ENCODE measurements around the gene ERFE.
A peak's percentile ranks its signal among the peaks of the same experiment; 100 is the strongest.

Gene ERFE

GRCh38 chr2:238126775-238127164, 32.0 kb upstream of the ERFE start:
- DNase-seq = no peak

GRCh38 chr2:238127165-238128060, 31.4 kb upstream of the ERFE start:
- peak; percentile 65 for DNase-seq

DNA sequence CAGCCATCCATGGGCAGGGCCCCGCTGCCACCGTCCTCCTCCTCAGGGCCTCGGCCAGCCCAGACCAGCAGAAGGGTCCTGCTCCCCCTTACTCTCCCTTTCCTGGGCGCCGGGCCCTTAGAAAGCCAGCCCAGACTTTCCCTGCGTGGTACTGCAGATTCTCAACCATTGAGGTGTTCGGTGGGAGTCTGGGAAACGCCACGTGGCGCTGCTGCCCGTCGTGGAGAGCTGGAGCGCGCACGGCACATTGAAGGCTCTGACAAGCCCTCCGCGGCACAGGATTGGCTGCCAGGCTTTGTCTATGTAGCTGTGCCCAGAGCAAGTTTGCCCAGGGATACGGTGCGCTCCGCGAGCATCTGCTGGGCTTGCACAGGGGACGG, 30.7 kb upstream of the ERFE start:
- DNase-seq = no peak

DNA sequence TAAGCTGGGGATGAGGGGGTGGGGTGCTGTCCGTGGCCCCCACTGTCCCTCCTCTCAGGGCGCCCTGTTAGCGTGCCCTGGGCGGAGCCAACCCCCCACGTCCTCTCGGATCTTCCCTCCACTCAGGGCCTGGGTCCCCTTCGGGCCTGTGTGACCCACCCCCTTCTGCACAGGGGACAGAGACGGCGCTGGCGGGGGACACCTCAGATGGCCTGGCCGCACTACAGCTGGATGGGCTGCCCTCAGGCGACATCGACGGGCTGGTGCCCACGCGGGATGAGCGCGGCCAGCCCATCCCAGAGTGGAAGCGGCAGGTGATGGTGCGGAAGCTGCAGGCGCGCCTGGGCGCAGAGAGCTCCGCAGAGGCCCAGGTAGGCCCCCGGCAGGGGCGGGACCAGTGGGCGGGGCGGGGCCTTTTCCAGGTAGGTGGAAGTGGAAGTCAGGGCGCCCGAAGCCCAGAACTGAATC, 30.2 kb upstream of the ERFE start:
- DNase-seq = no peak

- no peak for DNase-seq
Measured at GRCh38 chr2:238129166-238130010, 29.4 kb upstream of the ERFE start.

DNA sequence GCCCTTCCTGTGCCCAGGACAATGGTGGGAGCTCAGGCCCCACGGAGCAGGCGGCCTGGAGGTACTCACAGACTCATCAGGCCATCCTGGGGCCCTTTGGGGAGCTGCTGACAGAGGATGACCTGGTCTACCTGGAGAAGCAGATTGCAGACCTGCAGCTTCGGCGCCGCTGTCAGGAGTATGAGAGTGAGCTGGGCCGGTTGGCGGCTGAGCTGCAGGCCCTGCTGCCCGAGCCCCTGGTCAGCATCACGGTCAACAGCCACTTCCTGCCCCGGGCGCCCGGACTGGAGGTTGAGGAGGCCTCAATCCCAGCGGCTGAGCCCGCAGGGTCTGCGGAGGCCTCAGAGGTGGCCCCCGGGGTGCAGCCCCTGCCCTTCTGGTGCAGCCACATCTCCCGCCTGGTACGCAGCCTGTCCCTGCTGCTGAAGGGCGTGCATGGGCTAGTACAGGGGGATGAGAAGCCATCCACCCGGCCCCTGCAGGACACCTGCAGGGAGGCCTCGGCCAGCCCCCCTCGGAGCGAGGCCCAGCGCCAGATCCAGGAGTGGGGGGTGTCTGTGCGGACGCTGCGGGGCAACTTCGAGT, 28.6 kb upstream of the ERFE start:
- DNase-seq = no peak

DNA sequence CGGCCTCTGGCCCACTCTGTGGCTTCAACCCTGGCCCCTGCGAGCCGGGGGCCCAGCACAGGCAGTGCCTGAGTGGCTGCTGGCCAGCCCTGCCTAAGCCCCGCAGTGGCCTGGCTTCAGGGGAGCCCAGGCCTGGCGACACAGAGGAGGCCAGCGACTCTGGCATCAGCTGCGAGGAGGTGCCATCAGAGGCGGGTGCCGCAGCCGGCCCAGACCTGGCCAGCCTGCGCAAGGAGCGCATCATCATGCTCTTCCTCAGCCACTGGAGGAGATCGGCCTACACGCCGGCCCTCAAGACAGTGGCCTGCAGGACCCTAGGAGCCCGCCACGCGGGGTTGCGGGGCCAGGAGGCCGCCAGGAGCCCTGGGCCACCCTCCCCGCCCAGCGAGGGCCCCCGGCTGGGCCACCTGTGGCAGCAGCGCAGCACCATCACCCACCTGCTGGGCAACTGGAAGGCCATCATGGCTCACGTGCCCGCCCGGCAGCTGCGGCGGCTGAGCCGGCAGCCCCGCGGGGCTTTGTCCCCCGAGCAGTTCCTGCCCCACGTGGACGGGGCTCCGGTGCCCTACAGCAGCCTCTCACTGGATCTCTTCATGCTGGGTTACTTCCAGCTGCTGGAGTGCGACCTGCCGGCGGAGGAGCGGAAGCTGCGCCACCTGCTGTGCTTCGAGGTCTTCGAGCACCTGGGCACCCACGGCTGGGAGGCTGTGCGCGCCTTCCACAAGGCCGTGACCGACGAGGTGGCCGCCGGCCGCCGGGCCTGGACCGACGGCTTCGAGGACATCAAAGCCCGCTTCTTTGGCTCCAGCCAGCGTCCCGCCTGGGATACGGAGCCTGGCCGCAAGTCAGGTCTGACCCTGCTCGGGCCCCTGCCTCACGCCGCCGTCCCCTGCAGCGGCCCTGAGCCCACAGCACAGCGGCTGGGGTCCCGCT, 27.8 kb upstream of the ERFE start:
- DNase-seq = no peak

DNA sequence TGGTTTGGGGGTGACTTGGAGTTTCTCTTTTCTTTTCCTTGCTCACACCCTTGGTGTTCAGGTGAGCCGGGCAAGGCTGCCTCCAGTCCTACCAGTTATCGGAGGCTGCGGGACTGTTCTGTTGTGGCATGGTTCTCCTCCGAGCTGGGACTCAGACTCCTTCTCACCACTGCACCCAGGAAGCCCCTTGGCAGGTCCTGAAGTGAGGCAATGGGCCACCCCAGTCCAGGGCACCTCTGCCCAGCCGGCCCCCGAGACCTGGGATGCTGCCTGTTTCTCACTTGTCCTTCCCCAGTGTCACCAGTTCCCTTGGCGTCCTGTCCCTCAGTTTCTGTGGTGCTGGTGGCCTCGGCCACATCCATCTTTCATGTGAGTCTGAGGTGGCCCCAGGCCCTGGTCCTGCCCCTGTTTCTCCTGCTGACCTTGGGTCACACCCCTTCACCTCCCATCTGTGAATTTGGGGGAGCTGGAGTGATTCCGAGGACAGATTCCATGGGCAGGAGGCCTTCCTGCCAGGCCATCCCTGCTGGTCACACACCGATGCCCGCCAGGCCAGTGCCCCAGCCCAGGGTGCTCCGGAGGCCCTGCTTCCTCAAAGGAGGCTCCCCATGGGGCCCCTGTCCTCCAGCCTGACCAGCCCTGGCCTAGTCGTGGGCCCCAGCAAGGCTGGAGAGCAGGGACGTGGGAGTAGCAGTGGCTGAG, 26.9 kb upstream of the ERFE start:
- no peak for DNase-seq

DNA sequence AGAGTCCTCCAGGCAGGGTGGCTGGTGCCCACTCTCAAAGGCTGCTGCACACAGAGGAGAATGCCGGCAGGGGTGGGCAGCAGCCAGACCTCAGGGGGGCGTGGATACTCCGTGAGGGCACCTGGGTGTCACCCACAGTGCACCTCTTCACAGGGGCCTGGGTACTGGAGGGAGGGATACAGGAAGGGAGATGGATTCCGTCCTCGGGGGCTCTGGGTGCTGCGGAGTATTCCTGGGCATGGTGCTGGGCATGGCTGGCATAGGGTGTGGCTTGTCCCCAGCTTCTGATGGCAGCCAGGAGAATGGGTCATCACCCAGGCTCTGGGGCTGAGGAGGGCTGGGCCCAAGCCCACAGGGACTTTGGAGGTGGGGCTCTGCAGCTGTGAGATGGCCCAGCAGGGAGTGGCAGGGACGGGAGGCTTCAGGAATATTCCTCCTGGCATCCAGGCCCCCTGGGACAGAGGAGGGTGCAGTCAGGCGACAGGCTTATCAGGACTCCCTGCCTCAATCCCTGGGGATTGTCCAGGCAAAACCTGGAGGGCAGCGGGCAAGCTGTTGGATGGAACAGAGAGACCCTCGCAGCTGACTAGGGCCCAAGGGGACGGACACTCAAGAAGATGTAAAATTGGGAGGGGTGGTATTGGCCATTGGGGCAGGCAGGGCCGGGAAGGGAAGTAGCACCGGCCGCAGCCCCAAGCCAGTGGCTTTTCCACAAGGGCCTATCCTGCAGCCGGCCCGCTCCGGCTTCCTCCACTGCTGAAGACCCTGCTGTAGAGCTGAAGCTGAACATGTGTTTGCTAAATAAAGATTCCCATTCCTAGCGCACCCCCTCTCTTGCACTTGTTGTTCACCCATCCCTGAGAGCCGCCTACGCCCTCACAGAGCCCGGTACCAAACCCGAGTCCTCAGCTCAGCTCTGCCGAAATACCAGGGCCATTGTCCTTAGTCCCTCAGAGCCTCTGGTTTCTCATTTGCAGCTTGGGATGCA, 26.0 kb upstream of the ERFE start:
- no peak for DNase-seq

DNA sequence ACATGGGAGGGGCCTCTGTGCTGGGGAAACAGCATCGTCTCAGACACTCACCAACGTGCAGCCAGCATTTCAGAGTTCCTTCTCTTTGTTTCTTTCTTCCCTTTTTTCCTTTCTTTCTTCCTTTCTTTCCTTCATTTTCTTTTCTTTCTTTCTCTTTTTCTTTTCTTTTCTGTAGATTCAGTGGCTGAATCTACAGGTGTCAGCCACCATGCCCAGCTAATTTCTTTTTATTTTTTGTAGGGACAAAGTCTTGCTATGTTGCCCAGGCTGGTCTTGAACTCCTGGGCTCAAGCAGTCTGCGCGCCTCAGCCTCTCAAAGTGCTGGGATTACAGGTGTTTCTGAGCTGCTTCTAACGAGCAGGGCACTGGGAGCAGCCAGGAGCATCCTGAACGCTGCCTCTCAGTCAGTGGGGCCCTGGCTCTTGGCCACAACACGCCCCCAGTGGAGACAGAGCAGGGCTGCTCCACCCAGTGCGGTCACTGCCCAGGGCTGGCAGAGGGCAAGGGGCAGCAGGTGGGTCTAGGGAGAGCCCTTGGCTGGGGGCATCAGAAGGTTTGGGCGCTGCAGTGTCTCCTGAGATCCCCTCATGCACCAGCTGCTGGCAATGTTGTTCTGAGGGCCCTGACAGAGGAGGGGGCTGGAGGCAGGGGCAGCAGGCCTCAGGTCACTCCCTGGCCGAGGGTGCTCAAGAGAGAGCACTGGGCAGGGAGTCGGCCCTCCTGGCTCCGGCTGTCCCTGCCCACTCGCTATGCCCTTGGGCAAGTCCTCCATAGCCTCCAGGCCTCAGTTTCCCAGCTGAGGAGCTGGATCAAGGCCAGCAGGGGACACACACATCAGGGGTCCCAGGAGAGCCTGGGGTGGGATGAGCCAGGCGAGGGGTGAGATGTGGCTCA, 25.0 kb upstream of the ERFE start:
- DNase-seq = no peak

DNA sequence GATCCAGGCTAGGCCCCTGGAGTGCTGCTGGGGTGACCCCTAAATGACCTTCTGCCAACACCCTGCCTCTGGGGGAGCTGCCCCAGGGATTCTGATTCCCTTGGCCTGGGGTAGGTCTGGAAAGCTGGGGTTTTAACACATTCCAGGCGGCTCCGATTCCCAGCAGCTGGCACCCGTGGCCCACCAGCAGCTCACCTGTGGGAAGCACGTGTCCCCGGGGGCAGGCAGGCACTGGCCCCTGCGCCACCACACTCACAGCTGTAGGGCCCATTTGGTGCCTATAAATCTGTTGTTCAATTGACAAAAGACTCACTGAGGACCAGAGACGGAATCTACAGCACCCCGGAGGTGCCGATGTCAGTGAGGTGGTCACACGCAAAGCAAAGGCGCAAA, 24.4 kb upstream of the ERFE start:
- DNase-seq = no peak

DNA sequence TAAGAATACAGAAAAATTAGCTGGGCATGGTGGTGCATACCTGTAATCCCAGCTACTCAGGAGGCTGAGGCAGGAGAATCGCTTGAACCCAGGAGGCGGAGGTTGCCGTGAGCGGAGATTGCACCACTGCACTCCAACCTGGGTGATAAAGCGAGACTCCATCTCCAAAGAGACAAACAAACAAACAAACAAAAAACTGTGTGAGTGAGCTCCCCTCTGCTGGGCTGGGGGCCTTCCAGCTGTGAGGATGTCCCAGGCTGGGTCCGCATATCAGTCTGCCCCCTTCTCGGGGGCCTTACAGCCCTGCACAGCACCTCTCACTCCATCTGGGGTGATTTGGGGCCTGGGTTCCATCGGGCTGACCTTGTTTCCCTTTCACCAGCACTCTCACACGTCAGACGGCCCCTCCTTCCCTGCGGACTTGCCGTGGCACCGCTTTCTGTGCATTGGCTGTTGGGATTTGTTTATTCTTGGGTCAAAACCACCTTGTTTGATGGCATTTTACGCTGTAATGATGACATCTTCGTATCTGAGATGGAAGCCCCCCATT, 23.1 kb upstream of the ERFE start:
- DNase-seq = no peak

DNA sequence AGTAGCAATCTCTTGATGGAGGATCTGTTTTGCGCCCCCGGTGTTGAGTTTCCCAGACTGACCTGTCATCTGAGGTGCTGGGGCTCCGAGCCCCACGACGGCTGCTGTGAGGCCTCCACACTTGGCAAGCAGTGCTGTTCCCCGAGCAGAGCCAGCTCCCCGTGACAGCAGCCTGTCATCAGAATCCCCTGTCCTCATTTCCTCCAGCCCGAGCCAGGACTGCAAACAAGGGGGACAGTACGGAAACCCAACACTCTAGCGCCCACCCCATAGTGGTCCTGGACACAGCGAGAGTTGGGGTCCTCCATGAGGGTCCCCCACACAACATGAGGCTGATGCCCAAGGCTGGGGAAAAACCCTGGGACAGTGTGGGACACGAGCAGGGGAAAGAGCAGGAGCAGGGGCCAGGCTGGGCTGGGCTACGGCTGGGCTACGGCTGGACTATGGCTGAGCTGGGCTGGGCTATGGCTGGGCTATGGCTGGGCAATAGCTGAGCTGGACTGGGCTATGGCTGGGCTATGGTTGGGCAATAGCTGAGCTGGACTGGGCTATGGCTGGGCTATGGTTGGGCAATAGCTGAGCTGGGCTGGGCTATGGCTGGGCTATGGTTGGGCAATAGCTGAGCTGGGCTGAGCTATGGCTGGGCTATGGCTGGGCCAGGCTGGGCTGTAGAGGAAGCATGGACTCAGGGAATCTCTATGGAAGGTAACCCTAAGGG, 21.8 kb upstream of the ERFE start:
- DNase-seq = peak; percentile 43

- no peak for DNase-seq
Measured at GRCh38 chr2:238137885-238138284, 20.9 kb upstream of the ERFE start.

DNA sequence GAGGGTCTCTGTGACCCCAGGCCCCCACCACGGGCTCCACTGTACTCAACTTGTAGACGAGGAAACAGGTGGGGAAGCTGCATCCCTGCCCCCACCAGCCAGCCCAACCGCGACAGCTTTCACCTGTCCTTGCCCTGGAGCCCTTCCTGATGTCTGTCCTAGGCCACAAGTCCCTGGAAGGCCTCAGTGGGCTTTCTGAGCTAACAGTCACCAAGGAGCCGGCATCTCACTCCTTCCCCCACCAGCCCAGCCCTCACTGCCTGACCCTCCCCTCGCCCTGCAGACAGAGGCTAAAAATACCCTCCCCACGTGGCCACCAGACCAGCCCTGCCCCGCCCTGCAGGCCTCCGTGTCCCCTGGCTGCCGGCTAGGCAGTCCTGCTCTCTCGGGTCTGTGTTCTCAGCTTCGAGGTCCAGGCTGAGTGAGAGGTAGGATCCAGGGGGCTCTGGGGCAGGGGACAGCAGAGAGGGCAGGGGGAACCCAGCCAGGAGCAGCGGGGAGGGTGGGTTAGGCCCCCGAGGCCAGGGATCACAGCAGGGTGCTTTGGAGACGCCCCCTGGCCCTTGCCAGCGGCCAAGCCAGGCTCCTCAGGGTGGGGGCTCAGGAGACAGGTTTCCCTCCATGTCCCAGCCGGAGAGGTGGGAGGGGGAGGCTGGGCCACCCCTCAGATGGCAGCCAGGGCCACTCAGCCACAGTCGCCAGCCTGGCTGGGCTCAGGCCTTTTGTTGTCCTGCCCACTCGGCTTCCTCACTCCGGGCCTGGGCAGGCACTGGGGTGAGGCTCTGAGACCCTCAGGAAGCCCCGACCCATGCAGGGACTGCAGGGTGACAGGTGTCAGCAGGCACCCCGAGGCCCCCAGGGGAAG, 20.2 kb upstream of the ERFE start, which contains the start of gene KLHL30:
Gene KLHL30 (plus strand): TSS at position 338 of the 865 bp plus-strand sequence. CDS start 2,087 bp downstream, outside the sequence.
- no peak for DNase-seq

- peak; percentile 48 for DNase-seq
Measured at GRCh38 chr2:238139196-238140039, 19.4 kb upstream of the ERFE start.

Data from hematopoietic multipotent progenitor cell treated with erythropoietin and hydrocortisone succinate and interleukin-3 and kit ligand, for 4 days (in vitro differentiated cells).